Trophoblast cell (in vitro differentiated cells and primary cell): Measurements from ENCODE around the gene CFAP100.

Source experiments
- DNase-seq, 2 donors: peaks; one replicate each; pipeline ENCODE4 v3.0.0-alpha.2; 2016
- H2AFZ ChIP-seq: 2 replicates; pipeline ENCODE4 v1.6.1; 2013; ENCODE audit warnings: low read length, moderate library complexity, mild to moderate bottlenecking; ENCODE audit not compliant: insufficient read depth, poor library complexity
- H2AK5ac ChIP-seq: 2 replicates; pipeline ENCODE4 v1.6.1; 2013; ENCODE audit warnings: mild to moderate bottlenecking, low read length
- H2BK120ac ChIP-seq: 2 replicates; pipeline ENCODE4 v1.6.1; 2013; ENCODE audit warnings: low read length, mild to moderate bottlenecking, moderate library complexity; ENCODE audit not compliant: insufficient read depth, poor library complexity
- H2BK12ac ChIP-seq: 2 replicates; pipeline ENCODE4 v1.6.1; 2013; ENCODE audit warnings: mild to moderate bottlenecking, low read length, moderate library complexity
- H2BK5ac ChIP-seq: 2 replicates; pipeline ENCODE4 v1.6.1; 2013; ENCODE audit warnings: low read length, low read depth, moderate library complexity, mild to moderate bottlenecking; ENCODE audit not compliant: poor library complexity
- H3K14ac ChIP-seq: 2 replicates; pipeline ENCODE4 v1.6.1; 2013; ENCODE audit warnings: mild to moderate bottlenecking, low read length
- H3K18ac ChIP-seq: 2 replicates; pipeline ENCODE4 v1.6.1; 2013; ENCODE audit warnings: mild to moderate bottlenecking, low read length
- H3K23ac ChIP-seq: 2 replicates; pipeline ENCODE4 v1.6.1; 2013; ENCODE audit warnings: low read length
- H3K27ac ChIP-seq: 2 replicates; pipeline ENCODE4 v1.5.1; 2013; ENCODE audit warnings: low read depth, mild to moderate bottlenecking, inconsistent platforms, low read length, moderate library complexity
- H3K27me3 ChIP-seq: 2 replicates; pipeline ENCODE4 v1.6.1; 2013; ENCODE audit warnings: inconsistent platforms, mild to moderate bottlenecking, low read length, moderate library complexity; ENCODE audit not compliant: insufficient read depth
- H3K36me3 ChIP-seq, 2 experiments: 1 replicate in 1 of 2; 2 replicates in 1 of 2; pipeline ENCODE4 v1.6.1; 2013; ENCODE audit warnings: low read length in 2 of 2, mild to moderate bottlenecking in 2 of 2, moderate library complexity in 1 of 2; ENCODE audit not compliant: insufficient read depth in 2 of 2, control insufficient read depth in 1 of 2
- H3K4ac ChIP-seq: 2 replicates; pipeline ENCODE4 v1.6.1; 2013; ENCODE audit warnings: low read depth, mild to moderate bottlenecking, low read length, moderate library complexity
- H3K4me1 ChIP-seq, 2 experiments: 1 replicate in 1 of 2; 2 replicates in 1 of 2; pipeline ENCODE4 v1.6.1; 2013; ENCODE audit warnings: low read length in 2 of 2, mild to moderate bottlenecking in 2 of 2, moderate library complexity in 1 of 2; ENCODE audit not compliant: insufficient read depth in 2 of 2, control insufficient read depth in 1 of 2
- H3K4me2 ChIP-seq: 2 replicates; pipeline ENCODE4 v1.6.1; 2013; ENCODE audit warnings: inconsistent platforms, mild to moderate bottlenecking, low read length, moderate library complexity
- H3K4me3 ChIP-seq: 2 replicates; pipeline ENCODE4 v1.5.1; 2013; ENCODE audit warnings: mild to moderate bottlenecking, low read depth, low read length, inconsistent platforms
- H3K79me1 ChIP-seq: one replicate; pipeline ENCODE4 v1.6.1; 2013; ENCODE audit warnings: low read length
- H3K79me2 ChIP-seq: 2 replicates; pipeline ENCODE4 v1.6.1; 2013; ENCODE audit warnings: low read length, mild to moderate bottlenecking; ENCODE audit not compliant: control insufficient read depth, insufficient read depth, poor library complexity
- H3K9ac ChIP-seq: 2 replicates; pipeline ENCODE4 v1.6.1; 2013; ENCODE audit warnings: mild to moderate bottlenecking, low read length
- H3K9me3 ChIP-seq: 2 replicates; pipeline ENCODE4 v1.6.1; 2013; ENCODE audit warnings: low read depth, mild to moderate bottlenecking, control low read depth, inconsistent platforms, low read length; ENCODE audit not compliant: insufficient read depth
- H4K12ac ChIP-seq: 2 replicates; pipeline ENCODE4 v1.6.1; 2013; ENCODE audit warnings: low read depth, mild to moderate bottlenecking, low read length, moderate library complexity
- H4K8ac ChIP-seq: 2 replicates; pipeline ENCODE4 v1.6.1; 2013; ENCODE audit warnings: low read depth, mild to moderate bottlenecking, low read length, moderate library complexity
- H4K91ac ChIP-seq: one replicate; pipeline ENCODE4 v1.6.1; 2013; ENCODE audit warnings: low read depth, mild to moderate bottlenecking, low read length, moderate library complexity
- WGBS: extraction: QIAGEN DNeasy Blood & Tissue Kit; methylation state at CpG from one replicate; pipeline ENCODE4 v1.1.7; 2013; ENCODE audit warnings: missing lambda C conversion rate; ENCODE audit not compliant: insufficient read length, insufficient coverage; ENCODE audit errors: extremely low coverage; 5-methylcytosine and 5-hydroxymethylcytosine counted together

CFAP100 gene

GRCh38 chr3:126447456-126448106 is 52.9 kb downstream of the CFAP100 start:
- Histone ChIP-seq H2BK120ac (no peak overlapping the region), H3K4me2 (no peak overlapping the region)
- WGBS, result no CpG with 5 or more reads among the region's 12 CpGs

GRCh38 chr3:126448136-126448892 is 53.6 kb downstream of the CFAP100 start:
- no peak overlapping the region for H2AK5ac ChIP-seq
- no peak overlapping the region for H2BK120ac ChIP-seq
- no peak overlapping the region for H2BK5ac ChIP-seq
- no peaks in the 10 kb centered on the region for H3K27me3 ChIP-seq
- no peak overlapping the region for H3K14ac ChIP-seq
- H3K9ac ChIP-seq, result no peak overlapping the region
- WGBS, result no CpG with 5 or more reads among the region's 17 CpGs
- H3K4me3 ChIP-seq, result no peak overlapping the region
- no peaks in the 10 kb centered on the region for H3K4me1 ChIP-seq
- H4K91ac ChIP-seq, result no peak overlapping the region
- no peaks in the 10 kb centered on the region for H3K79me1 ChIP-seq
- no peak overlapping the region for H4K8ac ChIP-seq
- no peak overlapping the region for H3K18ac ChIP-seq
- H2BK12ac ChIP-seq, result no peak overlapping the region
- H3K4me2 ChIP-seq, result no peak overlapping the region
- peaks cover 30 to 38% of the 10 kb centered on the region in 2 experiments for H3K36me3 ChIP-seq
- no peak overlapping the region for H4K12ac ChIP-seq
- H3K27ac ChIP-seq, result no peak overlapping the region
- no peak for DNase-seq
- H3K4ac ChIP-seq, result no peak overlapping the region
- no peaks in the 10 kb centered on the region for H3K9me3 ChIP-seq
- H3K23ac ChIP-seq, result no peak overlapping the region
- no peak overlapping the region for H2AFZ ChIP-seq
- H3K79me2 ChIP-seq, result no peaks in the 10 kb centered on the region

More at GRCh38 chr3:126447456-126448106, 52.9 kb downstream of the CFAP100 start:
- Histone ChIP-seq H3K14ac (no peak overlapping the region), H3K23ac (no peak overlapping the region), H2BK12ac (no peak overlapping the region), H3K4me3 (no peak overlapping the region), H4K12ac (no peak overlapping the region), H4K91ac (no peak overlapping the region), H3K36me3 (peaks cover 27 to 36% of the 10 kb centered on the region in 2 experiments), H2AK5ac (no peak overlapping the region), H3K27ac (no peak overlapping the region), H3K27me3 (no peaks in the 10 kb centered on the region), H3K4ac (no peak overlapping the region), H2AFZ (no peak overlapping the region), H3K79me1 (no peaks in the 10 kb centered on the region), H3K9me3 (no peaks in the 10 kb centered on the region), H3K9ac (no peak overlapping the region), H4K8ac (no peak overlapping the region), H3K18ac (no peak overlapping the region), H3K4me1 (no peaks in the 10 kb centered on the region), H2BK5ac (no peak overlapping the region), H3K79me2 (no peaks in the 10 kb centered on the region)
- DNase-seq, result no peak

DNA sequence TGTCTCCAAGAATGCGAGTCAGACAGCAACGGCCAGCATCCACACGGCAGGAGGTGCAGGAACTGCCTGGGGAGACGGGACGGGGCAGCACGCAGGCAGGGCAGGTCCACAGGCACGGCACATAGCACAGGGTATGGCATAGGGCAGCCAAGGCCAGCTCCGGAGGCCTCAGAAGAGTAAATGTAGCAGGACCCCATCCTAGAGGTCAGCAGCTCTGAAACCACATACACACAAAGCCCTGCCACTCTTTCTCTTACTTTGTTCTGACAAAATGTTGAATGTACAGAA is 54.1 kb downstream of the CFAP100 start:
- H3K27me3 ChIP-seq, result no peaks in the 10 kb centered on the region

DNA sequence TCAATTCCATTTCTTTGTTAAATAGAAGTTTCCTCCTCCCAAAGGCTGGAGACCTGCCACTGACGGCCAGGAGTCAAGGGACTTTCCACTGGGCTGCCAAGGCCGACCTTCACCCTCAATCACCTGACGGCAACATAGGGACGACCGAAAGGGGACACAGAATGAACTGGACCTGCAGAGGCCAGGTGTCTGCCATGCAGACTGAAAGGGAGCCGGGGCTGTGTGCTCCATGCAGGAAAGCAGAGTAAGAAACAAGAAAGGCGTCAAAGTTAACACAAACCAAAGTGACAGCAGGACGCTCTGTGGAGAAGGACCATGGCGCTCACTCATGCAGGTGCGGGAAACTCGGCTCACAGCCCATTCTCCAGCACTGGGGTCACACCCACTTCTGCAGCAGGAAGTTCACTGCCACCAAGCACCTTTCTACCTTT is 54.9 kb downstream of the CFAP100 start:
- Histone ChIP-seq H3K4ac (no peak overlapping the region), H3K4me3 (peak overlapping the region; percentile 15), H3K23ac (no peak overlapping the region), H3K36me3 (peaks cover 30 to 40% of the 10 kb centered on the region in 2 experiments), H3K9me3 (no peaks in the 10 kb centered on the region), H4K8ac (no peak overlapping the region), H3K27me3 (no peaks in the 10 kb centered on the region), H3K79me2 (no peaks in the 10 kb centered on the region), H3K9ac (no peak overlapping the region), H2BK12ac (no peak overlapping the region), H3K27ac (no peak overlapping the region), H3K14ac (no peak overlapping the region), H3K79me1 (no peaks in the 10 kb centered on the region), H4K91ac (no peak overlapping the region), H3K4me2 (no peak overlapping the region), H2BK120ac (no peak overlapping the region), H2BK5ac (no peak overlapping the region), H2AK5ac (no peak overlapping the region), H3K18ac (no peak overlapping the region), H4K12ac (no peak overlapping the region), H2AFZ (no peak overlapping the region), H3K4me1 (no peaks in the 10 kb centered on the region)
- no peak for DNase-seq
- no CpG with 5 or more reads among the region's 11 CpGs for WGBS

More for the DNA sequence above, 54.1 kb downstream of the CFAP100 start:
- Histone ChIP-seq H3K4me2 (no peak overlapping the region), H3K79me2 (no peaks in the 10 kb centered on the region), H2BK12ac (no peak overlapping the region), H3K79me1 (no peaks in the 10 kb centered on the region), H3K27ac (no peak overlapping the region), H3K4me3 (no peak overlapping the region), H2AK5ac (no peak overlapping the region), H4K91ac (no peak overlapping the region), H3K4ac (no peak overlapping the region), H2BK5ac (no peak overlapping the region), H2AFZ (no peak overlapping the region), H2BK120ac (no peak overlapping the region), H3K14ac (no peak overlapping the region), H3K9me3 (no peaks in the 10 kb centered on the region), H4K12ac (no peak overlapping the region), H3K18ac (no peak overlapping the region), H3K4me1 (no peaks in the 10 kb centered on the region), H4K8ac (no peak overlapping the region), H3K36me3 (peaks cover 30 to 38% of the 10 kb centered on the region in 2 experiments), H3K9ac (no peak overlapping the region), H3K23ac (no peak overlapping the region)
- no CpG with 5 or more reads among the region's 8 CpGs for WGBS
- no peak for DNase-seq
